HG02623 (cell line): ENCODE measurements around the gene SLF2.
"Not testable (repeated sequence)": the region's sequence is repeated elsewhere in the genome, so short reads cannot be mapped to it uniquely, and the experiment has no call there.

Experiments used
- ATAC-seq: cut with Tn5 transposase; IDR thresholded peaks from one replicate; pipeline ENCODE4 v1.9.1; 2021; ENCODE audit warnings: moderate library complexity; ENCODE audit not compliant: unreplicated experiment

SLF2 gene

DNA sequence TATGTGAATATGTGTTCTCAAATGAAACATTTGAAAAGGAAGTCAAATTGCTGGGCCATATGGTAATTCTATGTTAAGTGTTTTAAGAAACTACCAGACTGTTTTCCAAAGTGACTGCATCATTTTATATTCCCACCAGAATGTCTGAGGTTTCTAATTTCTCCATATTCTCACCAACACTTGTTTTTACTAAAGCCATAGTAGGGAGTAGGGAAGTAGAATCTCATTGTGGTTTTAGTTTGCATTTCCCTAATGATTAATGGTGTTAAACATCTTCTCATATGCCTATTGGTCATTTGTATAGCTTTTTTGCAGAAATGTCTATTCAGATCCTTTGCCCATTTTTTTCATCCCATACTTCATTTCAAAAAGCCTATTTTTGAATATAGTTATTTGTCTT, 47.5 kb downstream of the SLF2 start:
- no peak for ATAC-seq

DNA sequence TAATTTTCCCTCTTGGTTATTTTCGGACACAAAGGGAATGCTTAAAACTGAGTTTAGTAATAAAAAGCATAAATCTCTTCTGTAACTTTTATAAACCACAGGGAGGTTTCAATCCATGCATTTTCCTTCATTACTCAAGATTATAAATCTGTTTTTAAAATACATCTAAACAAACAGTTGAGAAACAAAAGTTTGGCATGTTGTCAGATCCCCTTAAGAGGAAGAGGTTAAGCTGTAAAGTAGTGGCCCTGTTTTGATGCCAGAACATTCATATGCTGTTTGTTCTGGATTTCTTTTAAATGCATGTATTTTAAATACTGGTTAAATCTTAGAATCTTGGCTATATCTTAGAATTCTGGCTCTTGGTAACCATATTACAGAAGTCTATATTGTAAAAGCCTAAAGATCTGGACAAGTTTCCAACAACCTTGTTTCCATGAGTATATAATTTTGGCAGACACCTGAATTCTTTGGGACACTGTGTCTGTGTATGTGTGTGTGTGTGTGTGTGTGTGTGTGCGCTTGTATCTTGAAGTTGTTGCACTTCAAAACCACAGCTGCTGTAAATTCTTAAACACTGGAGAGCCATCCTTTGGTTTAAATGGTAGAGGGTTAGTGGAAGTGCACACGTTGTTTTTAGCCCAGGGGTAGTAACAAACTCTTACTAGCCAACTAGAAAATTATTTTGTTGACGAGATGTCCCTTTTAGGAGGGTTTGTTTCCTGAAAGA, 49.8 kb downstream of the SLF2 start:
- no peak for ATAC-seq

DNA sequence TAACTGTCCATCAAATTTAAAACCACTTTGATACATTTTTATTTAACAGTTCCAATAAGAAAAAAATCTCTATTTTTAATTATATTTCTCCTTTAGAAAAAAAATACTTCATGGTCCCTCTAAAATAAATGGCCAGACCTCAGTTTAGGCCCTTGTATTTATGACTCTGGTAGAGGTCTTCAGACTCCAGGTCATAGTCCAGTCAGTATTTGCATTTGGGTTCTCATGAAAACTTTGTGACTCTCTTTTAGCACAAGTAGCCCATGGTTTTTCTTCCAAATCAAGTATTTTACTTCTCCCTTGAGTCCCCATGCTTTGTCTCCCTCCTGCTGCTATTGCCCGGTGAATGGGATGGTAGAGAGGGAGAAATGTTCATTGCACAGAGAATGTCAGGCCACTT, 51.1 kb downstream of the SLF2 start:
- no peak for ATAC-seq

DNA sequence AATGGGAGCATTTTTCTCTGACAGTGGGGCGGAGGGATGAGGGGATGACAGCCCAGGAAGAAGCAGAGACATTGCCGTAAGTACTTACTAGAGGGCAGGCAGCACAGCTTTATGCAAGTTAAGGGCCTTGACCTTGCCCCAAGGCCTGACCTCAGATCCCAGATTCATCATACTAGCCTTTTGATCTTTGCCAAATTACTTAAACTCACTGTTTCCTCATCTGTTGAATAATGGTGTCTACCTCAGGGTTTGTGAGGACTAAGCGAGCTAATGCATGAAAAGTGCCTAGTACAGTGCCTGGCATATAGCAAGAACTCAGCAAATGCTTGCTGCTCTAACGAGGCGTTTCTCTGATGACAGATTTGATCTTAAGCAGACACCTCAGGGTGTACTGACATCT, 53.1 kb downstream of the SLF2 start:
- ATAC-seq = no peak

DNA sequence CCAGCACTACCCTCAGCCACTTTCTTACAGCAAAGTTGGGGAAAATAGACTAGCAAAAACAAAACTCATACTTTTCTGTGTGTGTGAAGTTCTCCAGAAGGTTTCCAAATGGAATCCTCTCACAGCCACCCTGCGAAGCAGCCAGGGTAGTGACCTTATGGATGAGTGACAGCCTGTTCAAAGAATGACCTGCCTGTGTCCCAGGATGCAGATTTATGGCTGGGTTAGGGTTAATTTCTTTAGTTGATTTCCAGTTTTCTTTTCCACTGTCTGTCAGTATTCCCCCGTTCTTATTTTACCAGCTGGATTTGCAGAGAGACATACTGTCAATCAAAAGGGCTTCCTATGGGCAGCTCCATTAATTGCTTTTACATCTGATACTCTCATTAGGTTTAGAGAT, 54.1 kb downstream of the SLF2 start:
- no peak for ATAC-seq

DNA sequence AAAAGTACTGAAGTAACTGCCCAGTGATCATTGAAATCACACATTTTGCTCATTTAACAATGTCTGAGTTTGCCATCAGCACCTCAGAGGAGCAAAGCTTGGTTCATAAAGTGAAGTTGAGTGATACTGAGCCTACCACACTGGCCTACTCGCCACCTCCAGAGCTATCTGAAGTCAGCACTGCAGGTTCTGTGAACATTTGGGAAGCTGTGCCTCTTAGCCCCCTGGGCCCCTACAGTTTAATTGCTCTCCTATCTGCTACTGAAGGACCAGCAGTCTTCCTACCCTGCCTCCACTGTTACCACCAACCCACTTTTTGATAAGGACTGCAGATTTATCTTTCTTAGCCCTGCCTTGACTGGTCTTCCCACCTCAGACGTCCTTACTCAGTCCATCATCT, 54.6 kb downstream of the SLF2 start:
- no peak for ATAC-seq

DNA sequence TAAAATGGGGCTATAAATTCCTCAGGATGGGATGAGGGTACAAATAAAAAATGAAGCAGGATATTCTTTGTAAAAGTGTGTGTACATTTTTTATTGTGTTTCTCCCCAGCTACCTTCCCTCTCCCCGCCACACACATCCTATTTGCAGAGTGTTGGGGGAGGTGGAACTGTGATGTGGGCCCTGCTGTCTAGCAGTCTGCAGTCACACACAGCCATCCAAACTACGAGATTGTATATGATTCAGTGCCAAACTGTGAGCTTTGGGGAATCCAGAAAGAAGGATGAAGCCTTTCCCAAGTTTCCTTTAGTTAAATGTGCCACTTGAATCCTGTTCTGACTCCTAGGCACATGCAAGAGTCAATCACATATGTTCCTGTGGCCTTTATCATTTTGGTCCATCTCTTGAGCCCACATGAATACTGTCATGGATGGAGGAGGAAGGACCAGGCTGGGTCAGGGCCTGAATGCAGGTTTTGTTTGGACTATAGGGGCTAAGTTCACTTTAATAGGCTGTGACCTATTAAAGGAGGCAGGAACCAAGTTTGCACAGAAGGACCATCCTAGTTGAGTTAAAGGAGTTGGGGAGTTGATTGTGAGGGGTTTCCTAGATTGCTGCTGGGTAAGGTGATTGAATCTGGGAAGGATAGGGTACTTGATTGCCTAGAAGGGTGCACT, 55.4 kb downstream of the SLF2 start:
- ATAC-seq = no peak

DNA sequence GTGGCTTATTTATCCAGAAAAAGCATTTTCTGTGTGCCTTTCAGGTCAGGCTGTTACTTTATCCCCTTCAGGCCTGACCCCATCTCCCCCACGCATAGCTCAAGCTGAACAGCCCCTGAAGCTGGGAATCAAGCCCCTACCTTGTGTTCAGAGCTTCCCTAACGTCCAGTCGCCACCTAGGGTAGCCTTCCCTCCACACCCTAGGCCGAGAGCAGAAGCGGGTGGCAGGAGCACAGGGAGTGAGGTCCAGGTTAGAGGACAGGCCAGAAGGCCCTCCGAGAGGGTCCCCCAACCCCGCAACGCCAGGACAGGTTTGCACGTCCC, 56.1 kb downstream of the SLF2 start:
- ATAC-seq = no peak

DNA sequence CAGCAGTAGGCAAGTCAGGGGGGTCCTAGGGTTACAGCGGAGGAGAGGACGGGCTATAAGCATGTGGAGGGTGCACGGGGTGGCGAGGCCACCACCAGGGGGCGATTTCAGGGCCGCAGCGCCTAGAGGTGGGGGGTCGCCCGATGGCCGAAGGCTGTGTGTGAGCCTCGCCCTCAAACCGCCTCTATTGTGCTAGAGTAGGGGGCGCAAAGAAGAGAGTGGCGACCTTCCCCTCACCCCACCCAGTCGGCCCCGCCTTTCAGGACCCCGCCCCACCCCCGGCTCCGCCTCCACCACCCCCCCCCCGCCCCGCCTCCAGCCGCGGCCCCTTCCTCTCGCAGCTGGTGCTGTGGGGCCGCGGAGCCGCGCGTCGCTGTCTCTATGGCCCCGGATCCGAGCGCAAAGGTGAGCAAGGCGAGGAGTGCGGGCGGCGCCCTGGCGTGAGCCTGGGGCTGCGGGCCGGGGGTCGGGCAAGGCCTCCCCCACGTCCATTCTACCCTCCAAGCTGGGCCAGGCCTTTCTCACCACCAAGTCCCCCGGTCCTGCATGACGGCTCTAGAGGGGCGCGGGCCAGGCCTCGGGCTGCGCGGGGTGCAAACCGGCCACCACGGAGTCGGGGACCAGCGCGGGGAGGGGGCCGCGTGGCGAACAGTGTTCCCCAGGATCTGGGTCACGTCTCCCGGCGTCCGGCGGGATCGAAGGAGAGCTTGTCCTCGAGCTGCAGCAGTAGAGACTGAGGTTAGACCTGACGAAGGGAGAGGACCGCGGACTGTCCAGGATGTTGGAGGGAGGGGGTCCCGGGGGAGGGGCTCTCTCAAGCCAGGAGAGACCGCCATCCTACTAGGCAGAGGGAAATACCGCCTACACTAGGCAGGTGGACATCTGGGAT, 56.7 kb downstream of the SLF2 start, which contains the start of gene SEMA4G:
SEMA4G (plus strand) TSS at position 318 of the 889 bp plus-strand sequence. CDS start 3,409 bp downstream, outside the sequence.
- ATAC-seq = no peak

DNA sequence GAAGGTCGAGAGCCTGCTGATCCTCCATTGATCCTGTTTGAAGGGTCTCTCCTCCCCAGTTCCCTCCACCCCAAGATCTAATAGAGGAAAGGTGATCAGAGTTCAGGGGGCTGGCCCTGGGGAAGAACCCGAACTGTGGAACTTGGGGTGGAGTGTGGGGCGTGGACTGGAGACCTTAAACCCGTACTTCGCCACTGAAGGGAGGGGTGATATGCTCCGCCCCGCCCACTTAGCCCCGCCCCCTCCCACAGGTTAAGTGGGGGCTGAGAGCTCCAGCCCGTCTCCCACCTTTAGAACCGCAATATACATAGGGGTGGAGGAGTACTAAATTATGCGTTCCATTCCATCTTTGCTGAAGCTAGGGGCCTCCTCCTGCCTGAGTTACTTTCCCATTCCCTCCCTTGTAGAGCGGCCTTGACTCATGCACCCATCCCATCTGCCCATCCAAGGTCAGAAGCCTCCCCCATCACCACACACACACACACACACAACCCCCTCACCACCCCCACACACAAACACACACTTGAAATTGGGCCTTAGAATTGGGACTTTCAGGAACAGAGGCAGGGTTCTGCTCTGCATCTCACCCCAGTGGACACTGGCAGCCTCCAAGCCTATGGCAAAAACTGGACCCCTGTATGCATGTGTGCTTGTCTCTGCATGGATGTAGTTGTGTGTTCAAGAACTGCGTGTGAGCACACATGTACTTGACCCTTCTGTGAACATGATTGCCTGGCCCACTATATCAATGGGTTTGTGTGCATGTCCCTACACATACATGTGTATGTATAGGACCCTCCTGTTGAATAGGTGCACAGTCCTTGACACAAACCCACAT, 57.5 kb downstream of the SLF2 start:
- no peak for ATAC-seq

DNA sequence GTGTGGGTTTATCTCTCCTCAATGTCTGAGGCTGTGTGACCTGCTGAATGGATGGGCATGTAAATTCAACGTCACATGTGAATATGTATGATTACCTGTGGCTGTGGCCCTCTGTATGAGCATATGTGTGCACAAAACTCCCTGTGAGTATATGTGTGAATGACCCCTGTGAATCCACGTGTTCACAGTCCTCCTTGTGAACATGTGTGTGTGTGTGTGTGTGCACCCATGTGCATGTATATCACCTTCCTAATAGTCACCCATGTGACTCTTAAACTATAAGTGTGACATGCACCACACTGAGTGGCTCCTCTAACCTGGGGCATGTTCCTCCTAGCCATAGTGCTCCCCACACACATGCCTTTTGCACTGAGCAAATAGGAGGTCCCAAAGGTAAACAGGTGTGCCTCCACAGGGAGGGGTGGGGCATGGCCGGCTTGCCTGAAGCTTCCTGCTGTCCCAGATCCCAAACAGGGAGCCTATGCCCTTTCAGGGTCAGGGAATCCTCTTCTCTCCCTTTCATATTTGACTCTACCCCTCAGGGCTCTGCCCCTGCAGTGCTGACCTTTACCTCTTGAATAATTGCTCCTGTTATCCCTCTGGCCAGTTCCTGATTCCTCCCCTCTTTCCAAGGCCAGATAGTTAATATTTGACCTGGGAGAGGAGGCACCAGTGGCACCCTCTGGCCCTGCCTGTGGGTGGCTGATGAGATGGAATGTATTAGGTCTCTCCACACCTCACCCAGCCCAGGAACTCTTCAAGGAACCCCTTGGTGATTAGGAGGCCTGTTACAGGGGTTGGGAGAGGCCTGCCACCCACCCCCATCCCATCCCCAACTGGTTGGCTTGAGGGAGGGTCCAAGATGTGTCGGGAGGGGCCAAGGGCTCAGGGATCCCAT, 58.4 kb downstream of the SLF2 start:
- ATAC-seq = no peak

DNA sequence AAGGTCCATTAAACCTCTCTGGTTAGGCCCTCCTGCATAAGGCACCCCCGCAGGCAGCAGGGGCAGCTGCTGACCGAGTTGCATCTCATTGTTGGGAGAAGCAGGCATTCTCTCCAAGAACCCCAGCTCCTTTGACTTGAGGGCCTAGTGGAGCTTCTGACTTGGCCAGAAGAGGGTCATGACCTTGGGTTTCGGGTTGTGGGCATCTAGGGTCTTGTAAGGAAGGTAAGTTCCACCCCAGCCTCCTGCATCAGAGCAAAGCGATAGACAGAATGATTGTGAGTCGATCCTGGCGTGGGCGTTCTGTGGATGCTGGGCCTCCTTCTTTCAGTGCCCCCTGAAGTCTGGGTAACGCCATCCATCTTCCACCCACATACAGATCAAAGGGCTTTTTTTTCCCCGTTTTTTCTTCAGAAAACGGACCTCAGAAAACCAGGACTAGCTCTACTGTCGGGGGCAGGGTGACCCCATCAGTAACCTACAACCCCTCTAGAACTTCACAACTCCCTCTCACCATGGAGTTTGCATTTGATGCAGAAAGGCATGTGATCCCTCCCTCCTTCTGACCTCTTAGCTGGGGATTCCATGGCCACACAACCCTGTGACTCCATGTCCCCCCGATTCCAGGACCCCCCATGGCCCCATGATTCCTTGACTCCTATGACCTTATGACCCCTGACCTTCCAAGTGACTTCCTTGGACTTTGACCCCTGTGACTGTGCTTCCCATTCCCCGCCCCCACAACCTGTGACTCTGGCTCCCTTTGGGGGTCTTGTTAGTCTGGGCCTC, 59.5 kb downstream of the SLF2 start:
- no peak for ATAC-seq

DNA sequence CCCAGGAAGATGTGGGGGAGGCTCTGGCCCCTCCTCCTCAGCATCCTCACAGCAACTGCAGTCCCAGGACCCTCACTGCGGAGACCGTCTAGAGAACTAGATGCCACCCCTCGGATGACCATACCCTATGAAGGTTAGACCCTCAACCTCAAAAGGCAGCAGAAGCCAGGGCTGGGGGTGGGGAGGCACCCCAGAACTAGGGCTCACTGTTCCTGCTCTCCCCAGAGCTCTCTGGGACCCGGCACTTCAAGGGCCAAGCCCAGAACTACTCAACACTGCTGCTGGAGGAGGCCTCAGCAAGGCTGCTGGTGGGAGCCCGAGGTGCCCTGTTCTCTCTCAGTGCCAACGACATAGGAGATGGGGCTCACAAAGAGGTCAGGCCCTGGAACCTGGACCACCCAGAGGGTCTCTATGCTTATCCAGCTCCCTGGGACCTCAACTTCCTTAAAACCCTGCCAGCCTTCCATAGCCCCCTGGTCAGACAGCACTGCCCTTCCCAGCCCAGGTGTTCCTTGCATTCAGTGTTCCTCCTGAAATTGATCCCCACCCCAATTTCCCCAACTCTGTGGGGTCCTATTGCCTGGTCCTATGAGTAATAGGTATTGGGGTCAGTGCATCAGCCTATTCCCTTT, 60.3 kb downstream of the SLF2 start:
- no peak for ATAC-seq

DNA sequence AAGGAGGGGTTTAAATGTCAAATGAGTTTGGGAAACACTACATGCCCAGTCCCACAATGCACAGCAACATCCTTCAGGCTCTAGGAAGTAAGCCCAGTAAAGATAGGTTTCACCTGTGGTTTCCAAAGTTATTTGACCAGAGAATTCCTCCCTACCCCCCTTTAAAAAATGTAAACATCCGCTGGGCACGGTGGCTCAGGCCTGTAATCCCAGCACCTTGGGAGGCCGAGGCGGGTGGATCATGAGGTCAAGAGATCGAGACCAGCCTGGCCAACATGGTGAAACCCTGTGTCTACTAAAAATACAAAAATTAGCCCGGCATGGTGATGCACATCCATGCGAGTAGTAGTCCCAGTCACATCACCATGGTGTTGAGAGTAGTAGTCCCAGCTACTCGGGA, 62.6 kb downstream of the SLF2 start:
- not testable (repeated sequence) for ATAC-seq

DNA sequence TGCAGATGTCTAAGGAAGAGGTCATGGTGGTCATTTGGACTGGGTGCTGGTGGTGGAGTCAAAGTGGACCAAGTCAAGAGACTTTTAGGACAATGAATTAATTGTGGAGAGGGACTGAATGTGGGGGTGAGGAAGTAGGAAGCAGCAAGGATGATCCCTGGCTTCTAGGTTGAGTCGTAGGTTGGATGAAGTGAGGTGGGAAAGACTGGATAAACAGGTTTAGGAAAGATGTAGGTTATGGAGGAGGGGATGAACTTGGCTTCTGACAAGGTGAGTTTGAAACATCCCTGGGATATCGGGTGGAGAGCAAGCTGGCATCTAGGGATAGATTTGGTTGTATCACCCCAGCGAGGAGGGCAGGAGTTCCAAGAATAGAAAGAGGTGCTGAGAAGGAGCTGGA, 64.1 kb downstream of the SLF2 start:
- ATAC-seq = no peak

DNA sequence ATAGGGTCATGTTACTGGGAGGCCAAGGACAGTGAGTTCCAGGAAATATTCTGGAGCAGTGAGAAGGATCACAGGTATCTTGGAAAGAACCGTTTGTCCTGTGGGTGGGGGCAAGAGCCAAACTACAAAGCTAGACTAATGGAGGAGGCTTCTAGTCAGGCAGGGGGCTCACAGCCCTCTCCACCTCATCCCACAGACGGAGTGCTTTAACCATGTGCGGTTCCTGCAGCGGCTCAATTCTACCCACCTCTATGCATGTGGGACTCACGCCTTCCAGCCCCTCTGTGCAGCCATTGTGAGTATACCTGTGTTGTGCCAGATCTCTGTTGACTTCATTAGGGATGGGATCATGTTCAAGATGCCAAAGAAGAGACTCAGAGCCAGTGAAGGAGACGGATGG, 64.7 kb downstream of the SLF2 start:
- ATAC-seq = no peak

DNA sequence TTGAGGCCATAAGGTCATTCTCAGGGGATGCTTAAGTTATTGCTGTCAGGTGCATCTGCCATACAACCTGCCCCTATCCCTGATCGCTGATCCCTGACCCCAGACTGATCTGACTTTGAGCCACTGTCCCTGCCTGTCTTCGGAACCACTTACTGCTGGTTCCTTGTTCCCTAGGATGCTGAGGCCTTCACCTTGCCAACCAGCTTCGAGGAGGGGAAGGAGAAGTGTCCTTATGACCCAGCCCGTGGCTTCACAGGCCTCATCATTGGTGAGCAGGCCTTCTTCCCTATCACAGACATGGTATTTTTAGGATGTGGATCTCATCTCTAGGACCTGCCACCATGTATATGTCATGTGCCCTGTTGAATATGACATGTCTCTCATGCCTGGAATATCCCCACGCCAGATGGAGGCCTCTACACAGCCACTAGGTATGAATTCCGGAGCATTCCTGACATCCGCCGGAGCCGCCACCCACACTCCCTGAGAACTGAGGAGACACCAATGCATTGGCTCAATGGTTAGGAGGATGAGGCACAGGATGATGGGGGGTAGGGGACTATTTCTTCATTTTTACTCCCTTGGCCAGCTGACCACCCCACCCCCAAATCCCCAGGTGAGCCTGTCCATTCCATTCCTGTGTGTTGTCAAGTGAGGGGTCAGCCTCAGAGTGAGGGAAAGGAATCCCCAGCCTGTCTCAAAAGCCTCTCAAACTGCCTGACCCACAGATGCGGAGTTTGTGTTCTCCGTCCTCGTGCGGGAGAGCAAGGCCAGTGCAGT, 65.5 kb downstream of the SLF2 start:
- no peak for ATAC-seq

DNA sequence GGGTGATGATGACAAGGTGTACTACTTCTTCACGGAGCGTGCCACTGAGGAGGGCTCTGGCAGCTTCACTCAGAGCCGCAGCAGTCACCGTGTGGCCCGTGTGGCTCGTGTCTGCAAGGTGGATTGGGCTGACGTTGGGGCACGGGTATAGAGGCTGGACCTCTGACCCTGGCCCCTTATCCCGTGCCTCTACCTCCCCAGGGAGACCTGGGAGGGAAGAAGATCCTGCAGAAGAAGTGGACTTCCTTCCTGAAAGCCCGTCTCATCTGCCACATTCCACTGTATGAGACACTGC, 66.1 kb downstream of the SLF2 start:
- no peak for ATAC-seq
